ENCODE results near the gene TSGA10. TPM values are rescaled to one million over a fixed set of nuclear protein-coding genes. Genes with fewer than 3 reads are reported as not detected.

The TSGA10 gene
- total RNA-seq, 2 experiments from 2014 or later, result 10.6 to 11.0 TPM

DNA sequence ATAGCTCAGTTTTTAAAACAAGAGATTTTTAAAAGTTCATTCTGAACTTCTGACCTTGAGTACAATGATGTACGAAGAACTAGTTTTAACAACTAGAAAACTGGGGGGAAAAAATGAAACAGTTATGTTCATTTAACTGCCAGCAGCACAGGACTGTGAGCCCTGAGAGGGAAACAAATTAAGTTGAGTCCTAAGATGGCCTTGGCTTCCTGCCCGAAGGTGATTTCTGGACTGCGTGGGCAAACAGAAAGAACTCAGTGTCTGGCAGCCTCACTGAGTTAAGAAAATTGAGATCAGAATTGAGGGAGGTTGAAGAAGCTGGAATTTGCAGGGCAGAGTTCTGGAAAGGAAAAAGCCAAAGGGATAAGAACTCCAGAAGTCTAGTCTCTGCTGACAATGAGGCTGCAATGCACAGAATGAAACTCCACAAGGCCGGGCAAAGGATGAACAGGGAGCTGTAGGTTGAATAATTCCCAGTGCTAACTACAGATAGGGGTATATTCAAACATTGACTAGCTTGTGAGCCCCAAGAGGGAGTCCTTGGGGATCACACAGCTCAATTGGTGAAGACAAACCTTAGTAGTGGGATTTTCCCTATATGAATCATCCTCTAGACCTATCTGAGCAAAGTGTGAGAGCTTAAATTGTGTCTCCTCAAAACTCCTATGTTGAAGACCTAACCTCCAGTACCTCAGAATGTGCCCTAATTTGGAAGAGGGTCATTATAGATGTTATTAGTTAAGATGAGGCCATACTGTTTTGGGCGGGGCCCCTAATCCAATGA lies 205.6 kb downstream of the TSGA10 start:
- H3K27me3 Mint-ChIP-seq, result peaks cover 38% of the 10 kb centered on the region

DNA sequence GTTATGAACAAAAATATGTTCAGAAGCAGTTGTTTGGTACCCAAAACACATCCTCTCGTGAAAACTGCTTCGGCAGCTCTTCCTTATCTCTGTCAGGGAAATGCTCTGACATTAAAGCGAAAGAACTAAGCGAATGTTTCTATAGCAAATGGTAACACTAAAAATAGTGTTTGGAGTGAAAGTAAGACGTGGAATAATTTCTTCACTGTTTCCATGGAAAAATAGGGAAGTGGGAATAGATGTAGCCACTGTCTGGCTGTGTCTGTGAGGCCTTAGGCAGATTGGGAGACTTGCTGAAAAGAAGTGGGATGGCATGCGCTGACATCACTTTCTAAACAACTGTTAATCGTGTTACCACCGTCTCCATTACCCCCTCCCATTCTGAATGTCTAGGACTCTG lies 207.2 kb downstream of the TSGA10 start:
- Histone ChIP-seq H3K9me3 (ENCODE audit: control insufficient read depth in 1 of 2, insufficient read depth in 1 of 2, low read length in 2 of 2) (no peaks in the 10 kb centered on the region), H3K36me3 (ENCODE audit: insufficient read depth, low read length) (no peaks in the 10 kb centered on the region), H3K27me3 (ENCODE audit: control insufficient read depth in 1 of 2, insufficient read depth in 2 of 2, low read length in 2 of 2) (peaks cover 0 to 9% of the 10 kb centered on the region in 2 experiments), H3K4me3 (ENCODE audit: low read length) (no peak overlapping the region), H3K4me1 (ENCODE audit: insufficient read depth, low read length) (no peaks in the 10 kb centered on the region), H3K27ac (ENCODE audit: low read depth in 1 of 2, low read length in 2 of 2) (no peak overlapping the region)
- Mint-ChIP-seq H3K4me3 (no peak overlapping the region), H3K36me3 (ENCODE audit: low read depth) (no peaks in the 10 kb centered on the region), H3K4me1 (ENCODE audit: low read depth) (no peaks in the 10 kb centered on the region), H3K9me3 (no peaks in the 10 kb centered on the region), H3K27ac (no peak overlapping the region), H3K27me3 (peaks cover 42% of the 10 kb centered on the region)
- no peak for ATAC-seq (ENCODE audit: poor library complexity)
- TF ChIP-seq, protein P1, sequence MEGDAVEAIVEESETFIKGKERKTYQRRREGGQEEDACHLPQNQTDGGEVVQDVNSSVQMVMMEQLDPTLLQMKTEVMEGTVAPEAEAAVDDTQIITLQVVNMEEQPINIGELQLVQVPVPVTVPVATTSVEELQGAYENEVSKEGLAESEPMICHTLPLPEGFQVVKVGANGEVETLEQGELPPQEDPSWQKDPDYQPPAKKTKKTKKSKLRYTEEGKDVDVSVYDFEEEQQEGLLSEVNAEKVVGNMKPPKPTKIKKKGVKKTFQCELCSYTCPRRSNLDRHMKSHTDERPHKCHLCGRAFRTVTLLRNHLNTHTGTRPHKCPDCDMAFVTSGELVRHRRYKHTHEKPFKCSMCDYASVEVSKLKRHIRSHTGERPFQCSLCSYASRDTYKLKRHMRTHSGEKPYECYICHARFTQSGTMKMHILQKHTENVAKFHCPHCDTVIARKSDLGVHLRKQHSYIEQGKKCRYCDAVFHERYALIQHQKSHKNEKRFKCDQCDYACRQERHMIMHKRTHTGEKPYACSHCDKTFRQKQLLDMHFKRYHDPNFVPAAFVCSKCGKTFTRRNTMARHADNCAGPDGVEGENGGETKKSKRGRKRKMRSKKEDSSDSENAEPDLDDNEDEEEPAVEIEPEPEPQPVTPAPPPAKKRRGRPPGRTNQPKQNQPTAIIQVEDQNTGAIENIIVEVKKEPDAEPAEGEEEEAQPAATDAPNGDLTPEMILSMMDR (IDR thresholded peaks at IDR 0.05), result no peak
- CTCF ChIA-PET, result no interaction called here
- no peak for DNase-seq
- intact Hi-C loops (cut with DNase I, micrococcal nuclease), result no loop called here
- POLR2A ChIA-PET, result no interaction called here

More for the DNA sequence above, 205.6 kb downstream of the TSGA10 start:
- no peak overlapping the region for H3K4me3 Mint-ChIP-seq
- intact Hi-C loops (cut with DNase I, micrococcal nuclease), result no loop called here
- peaks cover 0 to 11% of the 10 kb centered on the region in 2 experiments for H3K27me3 ChIP-seq (ENCODE audit: control insufficient read depth in 1 of 2, insufficient read depth in 2 of 2, low read length in 2 of 2)
- H3K9me3 ChIP-seq (ENCODE audit: control insufficient read depth in 1 of 2, insufficient read depth in 1 of 2, low read length in 2 of 2), result no peaks in the 10 kb centered on the region
- no peaks in the 10 kb centered on the region for H3K36me3 ChIP-seq (ENCODE audit: insufficient read depth, low read length)
- ChIA-PET CTCF (no interaction called here), POLR2A (interaction anchor here (0.7 kb wide), 1 partner anchor 82 kb away, joined by 3 read pairs; no protein-coding TSS in a partner anchor)
- DNase-seq (no peak), ATAC-seq (ENCODE audit: poor library complexity) (no peak)
- no peaks in the 10 kb centered on the region for H3K4me1 Mint-ChIP-seq (ENCODE audit: low read depth)
- H3K9me3 Mint-ChIP-seq, result no peaks in the 10 kb centered on the region
- H3K4me3 ChIP-seq (ENCODE audit: low read length), result no peak overlapping the region
- TF ChIP-seq, protein P1 (IDR thresholded peaks at IDR 0.05), result no peak
- no peaks in the 10 kb centered on the region for H3K36me3 Mint-ChIP-seq (ENCODE audit: low read depth)
- H3K27ac Mint-ChIP-seq, result no peak overlapping the region
- H3K27ac ChIP-seq (ENCODE audit: low read depth in 1 of 2, low read length in 2 of 2), result no peak overlapping the region
- H3K4me1 ChIP-seq (ENCODE audit: insufficient read depth, low read length), result no peaks in the 10 kb centered on the region

Other genes with a start within 250 kb of the TSGA10 start
- 1 to 10 TPM in 1 of 2 experiments, under 1 TPM in 1; 0.36 to 1.5 TPM for gene CRACDL, start 218.7 kb downstream of the TSGA10 start, total RNA-seq
- gene C2orf15, start 13.2 kb downstream of the TSGA10 start, total RNA-seq, result 1 to 10 TPM; 2.1 to 2.8 TPM
- gene LIPT1, start within 50 bp of the TSGA10 start, total RNA-seq, result 10 to 100 TPM; 12.5 to 13.3 TPM
- 10 to 100 TPM; 14.1 to 14.6 TPM for gene MITD1, start 26.1 kb upstream of the TSGA10 start, total RNA-seq
- gene MRPL30, start 26.2 kb upstream of the TSGA10 start, total RNA-seq, result 1 to 10 TPM; 8.6 to 9.5 TPM
- not detected for gene LYG2, start 100.7 kb upstream of the TSGA10 start, total RNA-seq
- gene LYG1, start 146.3 kb upstream of the TSGA10 start, total RNA-seq, result 1 to 10 TPM in 1 of 2 experiments, under 1 TPM in 1; 0.71 to 1.3 TPM
- 1 to 10 TPM; 8.3 TPM for gene TXNDC9, start 181.4 kb upstream of the TSGA10 start, total RNA-seq
- 10 to 100 TPM; 27.8 to 33.2 TPM for gene EIF5B, start 182.4 kb upstream of the TSGA10 start, total RNA-seq